GM20000 (cell line): ENCODE data around the gene SMYD3.

Experiments
- DNase-seq: peaks from one replicate; pipeline ENCODE4 v3.0.0; 2012; ENCODE audit warnings: low spot score
- TF ChIP-seq, protein P1 (sequence below): IDR thresholded peaks from 2 replicates; pipeline ENCODE4 v1.5.1; 2012; ENCODE audit warnings: mild to moderate bottlenecking, control low read depth; ENCODE audit errors: extremely low read depth, missing control alignments

The SMYD3 gene

DNA sequence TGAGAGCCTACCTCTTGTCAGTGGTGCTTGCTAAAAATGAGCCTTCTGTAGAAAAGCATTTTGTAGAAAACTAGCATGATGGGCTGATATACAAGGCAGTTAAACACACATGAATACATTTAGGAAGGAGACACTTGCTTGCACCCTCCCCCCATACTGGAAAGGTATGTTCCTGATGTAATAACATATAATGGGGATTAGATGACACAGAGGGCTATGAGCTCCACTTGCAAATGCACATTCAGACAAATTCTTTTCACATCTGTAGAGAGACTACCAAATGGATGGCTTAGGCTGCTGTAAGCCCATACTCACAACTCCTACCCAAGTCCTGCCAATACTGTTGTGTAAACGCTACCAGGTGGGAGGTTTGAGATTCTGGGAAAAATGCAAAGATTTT lies 634.0 kb downstream of the SMYD3 start:
- DNase-seq: no peak
- TF ChIP-seq, protein P1, sequence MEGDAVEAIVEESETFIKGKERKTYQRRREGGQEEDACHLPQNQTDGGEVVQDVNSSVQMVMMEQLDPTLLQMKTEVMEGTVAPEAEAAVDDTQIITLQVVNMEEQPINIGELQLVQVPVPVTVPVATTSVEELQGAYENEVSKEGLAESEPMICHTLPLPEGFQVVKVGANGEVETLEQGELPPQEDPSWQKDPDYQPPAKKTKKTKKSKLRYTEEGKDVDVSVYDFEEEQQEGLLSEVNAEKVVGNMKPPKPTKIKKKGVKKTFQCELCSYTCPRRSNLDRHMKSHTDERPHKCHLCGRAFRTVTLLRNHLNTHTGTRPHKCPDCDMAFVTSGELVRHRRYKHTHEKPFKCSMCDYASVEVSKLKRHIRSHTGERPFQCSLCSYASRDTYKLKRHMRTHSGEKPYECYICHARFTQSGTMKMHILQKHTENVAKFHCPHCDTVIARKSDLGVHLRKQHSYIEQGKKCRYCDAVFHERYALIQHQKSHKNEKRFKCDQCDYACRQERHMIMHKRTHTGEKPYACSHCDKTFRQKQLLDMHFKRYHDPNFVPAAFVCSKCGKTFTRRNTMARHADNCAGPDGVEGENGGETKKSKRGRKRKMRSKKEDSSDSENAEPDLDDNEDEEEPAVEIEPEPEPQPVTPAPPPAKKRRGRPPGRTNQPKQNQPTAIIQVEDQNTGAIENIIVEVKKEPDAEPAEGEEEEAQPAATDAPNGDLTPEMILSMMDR: no peak

- TF ChIP-seq, protein P1: no peak
- no peak for DNase-seq
Measured at GRCh38 chr1:245872475-245872874, 634.6 kb downstream of the SMYD3 start.

DNA sequence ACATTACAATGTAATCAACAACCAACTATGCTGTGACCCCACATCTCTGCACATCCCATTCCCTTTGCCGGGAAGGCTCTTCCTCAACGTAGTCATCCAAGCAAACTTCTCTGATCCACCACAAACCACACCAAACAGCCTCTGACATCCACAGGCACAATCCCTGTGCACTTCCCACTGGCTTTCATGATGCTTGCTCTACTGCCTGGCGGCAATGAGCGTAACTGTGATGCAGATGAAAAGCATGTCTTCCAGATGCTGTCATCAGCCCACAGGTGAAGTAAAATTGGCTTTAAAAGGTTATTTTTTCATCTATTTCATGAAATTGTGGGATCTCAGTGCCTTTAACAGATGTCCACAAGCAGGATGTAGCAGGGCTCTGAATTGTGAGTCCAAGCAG lies 635.2 kb downstream of the SMYD3 start:
- DNase-seq: no peak
- TF ChIP-seq, protein P1: no peak

- TF ChIP-seq, protein P1: no peak
- no peak for DNase-seq
Measured at GRCh38 chr1:245871191-245871590, 635.9 kb downstream of the SMYD3 start.

GRCh38 chr1:245870698-245871097 lies 636.4 kb downstream of the SMYD3 start:
- TF ChIP-seq, protein P1: no peak
- no peak for DNase-seq

- TF ChIP-seq, protein P1: no peak
- DNase-seq: no peak
Measured at GRCh38 chr1:245869847-245870246, 637.2 kb downstream of the SMYD3 start.

DNA sequence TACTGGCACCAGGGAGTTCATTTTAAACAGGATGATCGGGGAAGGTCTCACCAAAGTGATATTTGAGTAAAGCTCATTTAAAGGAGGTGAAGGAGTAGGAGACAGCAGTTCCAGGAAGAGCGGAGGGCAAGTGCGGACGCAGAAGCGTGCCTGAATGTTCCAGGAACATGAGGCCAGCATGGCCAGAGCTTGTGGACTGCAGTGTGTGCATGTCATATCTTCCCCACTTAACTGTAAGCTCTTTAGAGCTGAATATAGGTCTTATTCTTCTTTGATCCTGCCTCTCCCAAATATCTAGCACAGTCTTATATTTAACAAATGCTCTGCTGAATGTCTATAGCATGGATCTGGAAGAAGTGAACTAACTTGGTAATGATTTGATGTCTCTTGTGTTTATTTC lies 639.3 kb downstream of the SMYD3 start:
- TF ChIP-seq, protein P1: no peak
- no peak for DNase-seq

DNA sequence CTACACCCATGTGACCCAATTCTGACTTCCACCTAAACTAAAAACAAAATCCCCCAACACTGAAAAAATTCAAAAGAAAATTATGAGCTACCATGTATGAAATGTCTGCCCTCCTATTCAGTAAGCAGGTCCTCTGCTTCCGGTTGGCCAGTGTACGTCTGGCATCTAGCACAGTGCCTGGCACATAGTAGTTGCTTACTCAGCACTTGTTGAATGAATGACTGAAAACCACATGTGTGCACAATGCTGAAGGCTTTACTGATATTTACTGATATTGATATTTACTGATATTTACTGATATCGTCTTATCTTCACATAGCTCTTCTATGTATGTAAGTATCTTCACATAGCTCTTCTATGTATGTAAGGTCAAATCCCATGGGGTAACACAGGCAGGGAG lies 642.2 kb downstream of the SMYD3 start:
- DNase-seq: no peak
- TF ChIP-seq, protein P1: no peak
